Keratinocyte (primary cell): ENCODE measurements around the gene SFXN2. TPM values are rescaled to one million over a fixed set of nuclear protein-coding genes. Genes with fewer than 3 reads are reported as not detected.
A peak's percentile ranks its signal among the peaks of the same experiment; 100 is the strongest.

Experiments
- DNase-seq: peaks from one replicate; pipeline ENCODE4 v3.0.0-alpha.2; 2011; ENCODE audit warnings: low read depth, missing footprints, low spot score
- FAIRE-seq: peaks from 2 replicates; lab custom pipeline; 2011; peaks lifted over from hg19 to GRCh38; lab: Jason Lieb, UNC
- H2AFZ ChIP-seq: 2 replicates; pipeline ENCODE4 v1.6.0; 2012; ENCODE audit warnings: low read length, control low read depth, inconsistent platforms; ENCODE audit not compliant: control insufficient read depth
- H3K27ac ChIP-seq: 2 replicates; pipeline ENCODE4 v1.5.1; 2011; ENCODE audit warnings: low read length; ENCODE audit not compliant: control insufficient read depth, insufficient read depth
- H3K27me3 ChIP-seq: 3 replicates; pipeline ENCODE4 v1.6.0; 2011; ENCODE audit warnings: low read length; ENCODE audit not compliant: control insufficient read depth, insufficient read depth; ENCODE audit errors: extremely low read depth
- H3K36me3 ChIP-seq, 2 experiments: 2 replicates in 1 of 2; 3 replicates in 1 of 2; pipeline ENCODE4 v1.5.1; 2011; ENCODE audit warnings: low read length in 2 of 2, mild to moderate bottlenecking in 1 of 2; ENCODE audit not compliant: control insufficient read depth in 2 of 2, insufficient read depth in 2 of 2; ENCODE audit errors: extremely low read depth in 1 of 2
- H3K4me1 ChIP-seq: 3 replicates; pipeline ENCODE4 v1.5.1; 2011; ENCODE audit warnings: low read length; ENCODE audit not compliant: control insufficient read depth, insufficient read depth; ENCODE audit errors: extremely low read depth
- H3K4me2 ChIP-seq: 3 replicates; pipeline ENCODE4 v1.6.0; 2011; ENCODE audit warnings: low read depth, low read length; ENCODE audit not compliant: control insufficient read depth, insufficient read depth; ENCODE audit errors: extremely low read depth
- H3K4me3 ChIP-seq, 3 experiments: fragments of 200-600 bp in 1 of 3; sonication (generic) in 1 of 3; 2 replicates in 2 of 3; 3 replicates in 1 of 3; pipeline ENCODE4 v1.5.1; 2011 to 2016; ENCODE audit warnings: low read length in 3 of 3, mild to moderate bottlenecking in 3 of 3, control low read depth in 2 of 3, inconsistent platforms in 1 of 3, low read depth in 1 of 3, mixed read lengths in 1 of 3, mixed run types in 1 of 3, moderate library complexity in 1 of 3; ENCODE audit not compliant: control insufficient read depth in 2 of 3, insufficient read depth in 2 of 3; ENCODE audit errors: extremely low read depth in 1 of 3
- H3K79me2 ChIP-seq: 2 replicates; pipeline ENCODE4 v1.6.0; 2012; ENCODE audit warnings: low read length; ENCODE audit not compliant: control insufficient read depth, insufficient read depth
- H3K9ac ChIP-seq: 3 replicates; pipeline ENCODE4 v1.6.0; 2011; ENCODE audit warnings: low read length; ENCODE audit not compliant: control insufficient read depth, insufficient read depth; ENCODE audit errors: extremely low read depth
- H3K9me1 ChIP-seq: 3 replicates; pipeline ENCODE4 v1.6.0; 2011; ENCODE audit warnings: low read length; ENCODE audit not compliant: control insufficient read depth, insufficient read depth; ENCODE audit errors: extremely low read depth
- H3K9me3 ChIP-seq: 2 replicates; pipeline ENCODE4 v1.5.1; 2012; ENCODE audit warnings: low read depth, low read length; ENCODE audit not compliant: control insufficient read depth
- H4K20me1 ChIP-seq: 3 replicates; pipeline ENCODE4 v1.6.0; 2011; ENCODE audit warnings: low read length; ENCODE audit not compliant: control insufficient read depth, insufficient read depth; ENCODE audit errors: extremely low read depth
- EZH2 ChIP-seq: IDR thresholded peaks from one replicate; pipeline ENCODE4 v1.6.1; 2012; ENCODE audit warnings: inconsistent platforms, mild to moderate bottlenecking, low read length, moderate library complexity
- dilution Hi-C: fragments of 300-500 bp; cut with MboI; formaldehyde crosslinking; loops from one replicate; pipeline ENCODE4 v1.7.0; 2020; ENCODE audit warnings: low sequenced_read_pairs; ENCODE audit not compliant: extremely low pct_ligation_motif_present
- polyA plus RNA-seq, 5 experiments: library from polyadenylated mRNA; depleted of rRNA in 3 of 5; stranded (reverse) in 3 of 5; stranded (forward) in 1 of 5; unstranded in 1 of 5; fragments of >200 nt; gene quantifications; 1 replicate in 1 of 5; 2 replicates in 3 of 5; 3 replicates in 1 of 5; pipeline versions ENCODE4 v1.2.1 to v1.2.3, GENCODE V29; 2011 to 2012; ENCODE audit warnings: missing spikeins in 2 of 5, low read depth in 1 of 5, low replicate concordance in 1 of 5
- TF ChIP-seq, protein P1 (sequence below), 3 experiments: IDR thresholded peaks in 1 of 3; conservative IDR thresholded peaks in 1 of 3; optimal IDR thresholded peaks in 1 of 3; 2 replicates in 2 of 3; 3 replicates in 1 of 3; pipeline versions ENCODE3 to v1.5.1; 2011; ENCODE audit warnings: low read length in 3 of 3, mild to moderate bottlenecking in 3 of 3, moderate library complexity in 2 of 3, control low read depth in 1 of 3, inconsistent platforms in 1 of 3; ENCODE audit not compliant: insufficient read depth in 2 of 3; ENCODE audit errors: extremely low read depth in 1 of 3

The SFXN2 gene
- polyA plus RNA-seq, 1 donor (not counting 4 experiments of a cell fraction or from before 2014, with no cell fraction given), result 5.0 TPM

DNA sequence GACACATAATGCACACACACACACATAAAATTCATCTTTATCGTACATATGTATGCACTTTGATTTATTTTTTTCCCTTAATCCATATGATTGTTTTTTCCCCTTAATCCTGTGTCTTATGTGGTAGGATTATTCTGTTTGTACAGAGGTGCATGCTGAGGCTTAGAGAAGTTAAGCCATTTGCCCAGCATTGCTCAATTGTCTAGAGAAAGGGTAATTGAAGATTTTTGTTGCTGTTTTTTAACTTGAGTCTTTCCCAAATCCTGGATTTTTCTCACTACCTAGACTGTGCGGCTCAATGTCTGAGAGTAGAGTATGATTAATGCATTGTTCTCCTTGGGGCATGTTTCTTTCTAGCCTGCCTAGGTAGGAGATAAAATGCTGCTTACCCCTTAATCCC lies 64.3 kb downstream of the SFXN2 start:
- H3K27ac ChIP-seq, result peak overlapping the region; percentile 96
- no peak for DNase-seq
- dilution Hi-C loops, result no loop called here
- no peaks in the 10 kb centered on the region for H4K20me1 ChIP-seq
- FAIRE-seq, result no peak
- H3K27me3 ChIP-seq, result no peaks in the 10 kb centered on the region
- H2AFZ ChIP-seq, result no peak overlapping the region
- TF ChIP-seq, protein P1, sequence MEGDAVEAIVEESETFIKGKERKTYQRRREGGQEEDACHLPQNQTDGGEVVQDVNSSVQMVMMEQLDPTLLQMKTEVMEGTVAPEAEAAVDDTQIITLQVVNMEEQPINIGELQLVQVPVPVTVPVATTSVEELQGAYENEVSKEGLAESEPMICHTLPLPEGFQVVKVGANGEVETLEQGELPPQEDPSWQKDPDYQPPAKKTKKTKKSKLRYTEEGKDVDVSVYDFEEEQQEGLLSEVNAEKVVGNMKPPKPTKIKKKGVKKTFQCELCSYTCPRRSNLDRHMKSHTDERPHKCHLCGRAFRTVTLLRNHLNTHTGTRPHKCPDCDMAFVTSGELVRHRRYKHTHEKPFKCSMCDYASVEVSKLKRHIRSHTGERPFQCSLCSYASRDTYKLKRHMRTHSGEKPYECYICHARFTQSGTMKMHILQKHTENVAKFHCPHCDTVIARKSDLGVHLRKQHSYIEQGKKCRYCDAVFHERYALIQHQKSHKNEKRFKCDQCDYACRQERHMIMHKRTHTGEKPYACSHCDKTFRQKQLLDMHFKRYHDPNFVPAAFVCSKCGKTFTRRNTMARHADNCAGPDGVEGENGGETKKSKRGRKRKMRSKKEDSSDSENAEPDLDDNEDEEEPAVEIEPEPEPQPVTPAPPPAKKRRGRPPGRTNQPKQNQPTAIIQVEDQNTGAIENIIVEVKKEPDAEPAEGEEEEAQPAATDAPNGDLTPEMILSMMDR (optimal IDR thresholded peaks at IDR 0.05 in 1 of 3, IDR thresholded peaks at IDR 0.05 in 1 of 3, conservative IDR thresholded peaks at IDR 0.05 in 1 of 3; ENCODE audit: extremely low read depth in 1 of 3, insufficient read depth in 2 of 3, low read length in 3 of 3), result no peak
- TF ChIP-seq EZH2, result no peak
- peaks cover 0 to 1% of the 10 kb centered on the region in 2 experiments for H3K36me3 ChIP-seq
- peaks cover 11% of the 10 kb centered on the region for H3K79me2 ChIP-seq
- peak overlapping the region; percentile 55 for H3K9ac ChIP-seq
- H3K4me2 ChIP-seq, result peak overlapping the region; percentile 69
- H3K9me3 ChIP-seq, result no peaks in the 10 kb centered on the region
- H3K4me1 ChIP-seq, result peaks cover 96% of the 10 kb centered on the region
- no peak overlapping the region for H3K4me3 ChIP-seq
- H3K9me1 ChIP-seq, result peaks cover 2% of the 10 kb centered on the region

DNA sequence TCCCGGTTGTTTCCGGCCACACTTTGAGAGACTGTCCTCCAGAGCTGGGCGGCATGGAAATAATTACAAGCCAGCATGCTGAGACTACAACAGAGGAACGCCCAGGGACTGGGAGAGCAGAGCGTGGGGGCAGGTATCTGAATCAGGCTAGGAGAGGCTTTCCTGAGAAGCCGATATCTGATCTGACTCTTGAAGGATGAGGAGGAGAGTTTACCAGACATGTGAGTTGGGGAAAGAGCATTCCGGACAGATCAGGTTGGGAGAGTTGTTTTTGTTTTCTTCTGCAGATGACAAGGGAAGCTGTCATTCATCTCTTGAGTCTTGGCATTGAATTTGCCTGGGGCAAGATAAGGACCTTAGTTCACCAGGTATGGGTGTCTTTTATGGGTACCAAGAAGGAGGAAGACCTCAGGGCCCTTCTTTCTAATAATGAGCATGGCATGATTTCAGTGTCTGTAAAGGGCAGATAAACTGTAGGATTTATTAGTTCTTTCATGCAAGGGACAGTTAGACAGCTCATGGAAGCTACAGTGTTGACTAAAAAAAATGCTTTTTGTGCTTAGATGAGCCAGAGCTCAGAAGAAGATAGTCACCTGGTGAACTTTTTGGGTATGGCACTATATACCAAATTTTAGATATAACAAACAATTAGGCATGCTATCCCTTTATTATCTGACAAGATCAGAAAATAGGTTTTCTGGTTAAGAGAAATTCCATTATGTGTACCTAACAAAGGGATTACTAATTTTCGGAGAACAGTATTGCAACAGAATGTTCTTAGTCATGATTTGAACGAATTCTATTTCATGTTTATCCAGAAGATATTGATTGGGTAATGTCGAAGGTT lies 65.5 kb downstream of the SFXN2 start:
- H3K36me3 ChIP-seq, result peaks cover 0 to 1% of the 10 kb centered on the region in 2 experiments
- DNase-seq (no peak), FAIRE-seq (peak; percentile 48)
- peaks cover 2% of the 10 kb centered on the region for H3K9me1 ChIP-seq
- H3K4me2 ChIP-seq, result peak overlapping the region; percentile 69
- H3K27me3 ChIP-seq, result no peaks in the 10 kb centered on the region
- no peaks in the 10 kb centered on the region for H4K20me1 ChIP-seq
- H2AFZ ChIP-seq, result no peak overlapping the region
- TF ChIP-seq, protein P1 (optimal IDR thresholded peaks at IDR 0.05 in 1 of 3, IDR thresholded peaks at IDR 0.05 in 1 of 3, conservative IDR thresholded peaks at IDR 0.05 in 1 of 3; ENCODE audit: extremely low read depth in 1 of 3, insufficient read depth in 2 of 3, low read length in 3 of 3), result peak in 1 of 3 experiments; percentile 25
- no peak for TF ChIP-seq EZH2
- peak overlapping the region; percentile 55 for H3K9ac ChIP-seq
- peak overlapping the region; percentile 96 for H3K27ac ChIP-seq
- H3K4me1 ChIP-seq, result peaks cover 89% of the 10 kb centered on the region
- peaks cover 4% of the 10 kb centered on the region for H3K79me2 ChIP-seq
- H3K4me3 ChIP-seq, result no peak overlapping the region
- dilution Hi-C loops, result no loop called here
- H3K9me3 ChIP-seq, result no peaks in the 10 kb centered on the region
